GM18909 (cell line): ENCODE data around the gene ZNF783.
"Not testable (repeated sequence)": the region's sequence is repeated elsewhere in the genome, so short reads cannot be mapped to it uniquely, and the experiment has no call there.

Source experiments
- ATAC-seq: cut with Tn5 transposase; IDR thresholded peaks from one replicate; pipeline ENCODE4 v1.9.1; 2021; ENCODE audit warnings: mild to moderate bottlenecking; ENCODE audit not compliant: unreplicated experiment, poor library complexity

ZNF783 gene

DNA sequence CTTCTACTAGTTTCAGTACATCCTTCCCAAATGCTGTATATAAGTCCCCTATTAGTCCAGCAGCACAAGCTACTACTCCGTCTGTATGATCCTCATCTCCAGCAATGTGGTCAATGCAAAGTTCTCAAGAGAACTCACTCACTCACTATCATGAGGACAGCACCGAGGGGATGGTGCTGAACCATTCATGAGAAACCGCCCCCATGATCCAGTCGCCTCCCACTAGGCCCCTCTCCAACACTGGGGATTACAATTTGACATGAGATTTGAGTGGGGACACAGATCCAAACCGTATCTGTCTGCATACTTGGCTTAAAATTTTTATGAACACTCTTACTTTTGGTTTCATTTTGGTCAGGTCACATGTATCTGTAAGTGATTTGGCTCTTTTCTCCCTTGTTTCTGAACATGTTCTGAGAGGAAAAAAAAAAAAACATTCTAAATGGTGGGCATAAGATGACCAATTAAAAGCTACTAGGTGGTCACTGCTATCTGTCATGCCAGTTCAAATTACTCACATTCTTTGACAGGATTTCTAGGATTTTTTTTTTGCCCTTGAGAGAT is 60.1 kb downstream of the ZNF783 start:
- no peak for ATAC-seq

DNA sequence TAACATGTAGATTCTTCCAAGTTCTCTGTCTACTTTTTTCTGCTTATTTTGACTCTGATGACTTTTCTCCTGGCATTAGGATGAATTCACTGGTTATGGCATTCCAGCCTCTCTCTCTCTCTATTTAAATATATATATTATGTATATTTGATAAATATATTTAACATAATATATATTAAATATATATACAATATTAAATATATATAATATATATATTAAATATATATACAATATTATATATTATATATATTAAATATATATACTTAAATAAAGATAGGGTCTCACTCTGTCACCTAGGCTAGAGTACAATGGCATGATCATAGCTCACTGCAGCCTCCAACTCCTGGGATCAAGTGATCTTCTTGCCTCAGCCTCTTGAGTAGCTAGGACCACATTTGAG is 60.7 kb downstream of the ZNF783 start:
- ATAC-seq, result no peak

DNA sequence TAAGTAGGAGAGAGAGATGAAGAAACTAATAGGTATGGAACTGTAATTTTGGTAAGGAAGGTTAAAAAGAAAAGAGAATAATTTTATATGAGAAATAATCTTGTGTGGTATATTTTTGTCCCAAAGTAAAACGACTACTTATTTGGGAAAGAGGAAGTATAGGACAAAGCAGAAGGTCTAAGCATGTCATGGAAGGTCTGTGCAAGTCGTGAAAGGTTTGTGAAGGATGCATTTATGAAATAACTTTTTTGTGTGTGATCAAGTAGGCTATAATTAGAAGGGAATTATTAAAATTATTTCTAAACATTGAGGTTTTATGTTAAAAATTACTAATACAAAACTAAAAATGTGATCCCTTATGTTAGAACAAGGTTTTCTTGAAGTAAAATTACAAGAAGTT is 63.3 kb downstream of the ZNF783 start:
- ATAC-seq, result no peak

DNA sequence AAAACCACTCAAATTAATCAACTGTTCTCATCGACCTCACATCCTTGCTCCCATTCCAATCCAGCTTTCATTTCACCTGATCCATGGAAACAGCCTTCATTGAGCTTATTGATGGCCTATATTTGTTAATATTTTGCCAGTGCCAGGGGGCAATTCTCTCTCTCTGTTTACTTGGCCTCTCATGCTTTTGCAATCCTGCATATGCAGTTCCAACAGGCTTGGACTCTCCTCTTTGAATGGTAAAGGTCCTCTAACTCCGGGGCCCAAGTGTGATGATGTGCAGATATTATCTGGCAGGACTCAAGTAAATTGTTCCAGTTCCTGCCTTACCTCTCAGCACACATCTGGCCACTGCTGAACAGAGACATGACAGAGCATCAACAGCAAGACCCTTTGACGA is 67.3 kb downstream of the ZNF783 start:
- ATAC-seq, result no peak

DNA sequence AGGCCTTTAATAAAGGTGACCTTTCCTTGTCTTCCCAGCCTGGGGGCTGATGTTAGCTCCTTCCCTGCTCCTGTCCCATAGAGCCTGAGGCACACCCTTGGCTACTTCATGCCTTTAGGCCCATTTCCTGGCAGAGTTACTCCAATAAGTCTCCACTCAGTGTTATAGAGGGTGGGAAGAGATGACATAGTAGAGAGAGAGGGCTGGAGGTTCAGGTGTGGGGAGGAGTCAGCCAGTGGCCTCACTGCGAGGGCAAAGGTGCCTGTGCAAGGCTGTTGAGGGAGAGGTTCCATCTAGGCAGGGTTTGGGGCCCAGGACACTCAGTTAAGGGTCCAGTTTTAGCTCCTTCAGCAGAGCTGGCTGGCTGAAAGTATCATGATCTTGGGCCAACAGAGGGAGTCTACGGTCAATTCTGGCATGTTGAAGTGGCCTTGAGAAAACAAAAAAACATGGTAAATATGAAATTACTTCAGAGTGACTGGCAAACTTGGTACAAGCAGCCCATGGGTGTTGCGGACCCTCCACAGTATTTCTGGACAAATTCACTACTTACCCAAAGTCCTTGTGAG is 67.9 kb downstream of the ZNF783 start:
- no peak for ATAC-seq

DNA sequence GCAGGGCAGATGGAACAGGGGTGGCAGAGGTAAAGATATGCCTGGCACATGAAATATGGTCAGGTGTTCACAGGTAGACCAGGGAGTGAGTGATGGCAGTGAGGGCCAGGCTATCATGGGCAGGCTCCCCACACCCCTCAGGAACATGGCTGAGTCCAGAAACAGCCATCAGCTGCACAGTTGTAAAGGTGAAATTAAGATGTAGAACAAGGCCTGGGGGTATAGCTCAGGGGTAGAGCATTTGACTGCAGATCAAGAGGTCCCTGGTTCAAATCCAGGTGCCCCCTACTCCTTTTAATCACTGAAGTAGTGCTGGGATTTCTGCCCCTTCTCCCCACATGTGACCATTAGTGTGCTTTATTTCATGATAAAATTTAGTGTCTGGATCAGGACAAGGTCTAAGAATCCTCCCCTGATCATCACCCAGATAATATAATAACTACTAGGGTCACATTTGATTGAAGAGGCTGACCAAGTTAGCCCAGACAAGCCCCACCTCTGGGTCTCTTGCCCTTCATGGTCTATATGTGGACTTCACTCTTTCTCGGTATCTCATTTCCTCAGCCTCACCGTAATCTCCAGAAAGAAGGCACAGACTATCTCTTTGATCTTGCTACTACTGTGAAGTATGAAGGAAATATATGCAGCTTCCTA is 69.0 kb downstream of the ZNF783 start:
- ATAC-seq, result no peak

DNA sequence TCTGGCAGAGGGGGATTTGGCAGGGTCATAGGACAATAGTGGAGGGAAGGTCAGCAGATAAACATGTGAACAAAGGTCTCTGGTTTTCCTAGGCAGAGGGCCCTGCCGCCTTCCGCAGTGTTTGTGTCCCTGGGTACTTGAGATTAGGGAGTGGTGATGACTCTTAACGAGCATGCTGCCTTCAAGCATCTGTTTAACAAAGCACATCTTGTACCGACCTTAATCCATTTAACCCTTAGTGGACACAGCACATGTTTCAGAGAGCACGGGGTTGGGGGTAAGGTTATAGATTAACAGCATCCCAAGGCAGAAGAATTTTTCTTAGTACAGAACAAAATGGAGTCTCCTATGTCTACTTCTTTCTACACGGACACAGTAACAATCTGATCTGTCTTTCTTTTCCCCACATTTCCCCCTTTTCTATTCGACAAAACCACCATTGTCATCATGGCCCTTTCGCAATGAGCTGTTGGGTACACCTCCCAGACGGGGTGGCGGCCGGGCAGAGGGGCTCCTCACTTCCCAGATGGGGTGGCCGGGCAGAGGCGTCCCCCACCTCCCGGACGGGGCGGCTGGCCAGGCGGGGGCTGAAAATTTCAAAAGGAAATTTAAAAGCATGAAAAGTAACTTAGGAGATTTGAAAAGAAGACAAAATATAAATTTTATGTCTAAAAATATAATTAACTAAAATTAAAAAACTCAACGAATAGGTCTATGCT is 70.8 kb downstream of the ZNF783 start:
- not testable (repeated sequence) for ATAC-seq

DNA sequence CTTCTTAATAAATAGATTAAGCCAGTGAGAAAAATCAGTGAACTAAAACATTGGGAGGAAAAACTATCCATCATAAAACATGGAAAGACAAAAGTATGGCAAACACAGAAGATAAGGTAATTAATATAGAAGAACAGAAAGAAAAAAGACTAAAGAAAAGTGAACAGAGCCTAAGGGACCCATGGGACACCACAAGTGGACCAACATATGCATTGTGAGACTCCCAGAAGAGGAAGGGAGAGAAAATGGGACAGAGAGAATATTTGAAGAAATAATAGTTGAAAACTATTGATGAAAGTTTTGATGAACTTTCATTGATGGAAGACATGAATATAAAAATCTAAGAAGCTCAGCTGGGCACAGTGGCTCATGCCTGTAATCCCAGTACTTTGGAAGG is 71.3 kb downstream of the ZNF783 start:
- no peak for ATAC-seq

DNA sequence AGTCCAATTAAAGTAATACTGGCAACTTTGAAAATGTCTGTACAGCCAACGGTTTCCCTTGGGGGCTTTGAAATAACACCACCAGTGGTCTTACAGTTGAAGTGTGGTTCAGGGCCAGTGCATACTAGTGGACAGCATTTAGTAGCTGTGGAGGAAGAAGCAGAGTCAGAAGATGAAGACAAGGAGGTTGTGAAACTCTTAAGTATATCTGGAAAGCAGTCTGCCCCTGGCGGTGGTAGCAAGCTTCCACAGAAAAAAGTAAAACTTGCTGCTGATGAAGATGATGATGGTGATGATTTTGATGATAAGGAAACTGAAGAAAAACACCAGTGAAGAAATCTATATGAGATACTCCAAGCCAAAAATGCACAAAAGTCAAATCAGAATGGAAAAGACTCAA is 72.2 kb downstream of the ZNF783 start:
- no peak for ATAC-seq
